Measurements from ENCODE around the gene GABPB1. TPM values are rescaled to one million over a fixed set of nuclear protein-coding genes. Genes with fewer than 3 reads are reported as not detected.

Gene GABPB1
- total and polyA plus RNA-seq, 2 of the 13 experiments (the other 11 are each of a cell fraction or from before 2014, with no cell fraction given): 17.5 to 39.5 TPM

DNA sequence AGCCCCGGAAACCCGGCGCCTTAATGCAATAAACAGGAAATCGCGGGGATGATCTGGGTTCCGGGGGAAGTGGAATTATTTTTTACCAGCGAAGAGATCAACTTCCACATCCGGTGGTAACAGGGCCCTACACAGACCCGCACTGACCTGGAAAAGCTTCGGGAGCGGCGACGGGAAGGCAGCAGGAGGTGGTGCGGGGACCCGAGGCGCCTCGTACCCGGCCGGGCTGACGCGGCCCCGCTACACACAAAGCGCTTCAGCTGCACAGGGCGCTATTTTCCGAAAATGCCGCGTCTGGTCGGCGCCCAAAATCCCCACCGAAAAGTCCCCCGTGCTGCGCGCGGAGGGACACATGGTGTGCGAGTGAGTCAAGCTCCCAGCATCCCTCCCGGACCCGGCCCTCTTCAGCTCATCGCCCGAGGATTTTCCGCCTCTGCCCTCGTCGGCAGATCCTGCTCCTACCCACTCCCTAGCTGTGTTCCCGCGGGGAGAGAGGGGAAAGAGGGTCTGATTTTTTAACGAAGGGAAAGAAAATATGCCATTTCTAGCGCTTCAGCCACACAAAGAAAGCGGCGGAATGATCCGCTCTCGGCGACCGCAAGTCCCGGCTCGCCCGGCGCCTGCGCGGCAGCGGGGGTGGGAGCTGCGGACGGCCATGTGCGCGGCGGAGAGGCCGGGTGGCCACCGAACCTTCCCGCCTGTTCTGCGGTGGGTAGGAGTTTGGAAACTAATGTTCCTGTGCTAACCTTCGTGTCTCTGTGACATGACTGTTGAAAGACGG, at the start of gene GABPB1 (continued):
- TF ChIP-seq, protein P1, sequence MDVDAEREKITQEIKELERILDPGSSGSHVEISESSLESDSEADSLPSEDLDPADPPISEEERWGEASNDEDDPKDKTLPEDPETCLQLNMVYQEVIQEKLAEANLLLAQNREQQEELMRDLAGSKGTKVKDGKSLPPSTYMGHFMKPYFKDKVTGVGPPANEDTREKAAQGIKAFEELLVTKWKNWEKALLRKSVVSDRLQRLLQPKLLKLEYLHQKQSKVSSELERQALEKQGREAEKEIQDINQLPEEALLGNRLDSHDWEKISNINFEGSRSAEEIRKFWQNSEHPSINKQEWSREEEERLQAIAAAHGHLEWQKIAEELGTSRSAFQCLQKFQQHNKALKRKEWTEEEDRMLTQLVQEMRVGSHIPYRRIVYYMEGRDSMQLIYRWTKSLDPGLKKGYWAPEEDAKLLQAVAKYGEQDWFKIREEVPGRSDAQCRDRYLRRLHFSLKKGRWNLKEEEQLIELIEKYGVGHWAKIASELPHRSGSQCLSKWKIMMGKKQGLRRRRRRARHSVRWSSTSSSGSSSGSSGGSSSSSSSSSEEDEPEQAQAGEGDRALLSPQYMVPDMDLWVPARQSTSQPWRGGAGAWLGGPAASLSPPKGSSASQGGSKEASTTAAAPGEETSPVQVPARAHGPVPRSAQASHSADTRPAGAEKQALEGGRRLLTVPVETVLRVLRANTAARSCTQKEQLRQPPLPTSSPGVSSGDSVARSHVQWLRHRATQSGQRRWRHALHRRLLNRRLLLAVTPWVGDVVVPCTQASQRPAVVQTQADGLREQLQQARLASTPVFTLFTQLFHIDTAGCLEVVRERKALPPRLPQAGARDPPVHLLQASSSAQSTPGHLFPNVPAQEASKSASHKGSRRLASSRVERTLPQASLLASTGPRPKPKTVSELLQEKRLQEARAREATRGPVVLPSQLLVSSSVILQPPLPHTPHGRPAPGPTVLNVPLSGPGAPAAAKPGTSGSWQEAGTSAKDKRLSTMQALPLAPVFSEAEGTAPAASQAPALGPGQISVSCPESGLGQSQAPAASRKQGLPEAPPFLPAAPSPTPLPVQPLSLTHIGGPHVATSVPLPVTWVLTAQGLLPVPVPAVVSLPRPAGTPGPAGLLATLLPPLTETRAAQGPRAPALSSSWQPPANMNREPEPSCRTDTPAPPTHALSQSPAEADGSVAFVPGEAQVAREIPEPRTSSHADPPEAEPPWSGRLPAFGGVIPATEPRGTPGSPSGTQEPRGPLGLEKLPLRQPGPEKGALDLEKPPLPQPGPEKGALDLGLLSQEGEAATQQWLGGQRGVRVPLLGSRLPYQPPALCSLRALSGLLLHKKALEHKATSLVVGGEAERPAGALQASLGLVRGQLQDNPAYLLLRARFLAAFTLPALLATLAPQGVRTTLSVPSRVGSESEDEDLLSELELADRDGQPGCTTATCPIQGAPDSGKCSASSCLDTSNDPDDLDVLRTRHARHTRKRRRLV (CRISPR knock-in tag; IDR thresholded peaks at IDR 0.05): peak; percentile 93
- TF ChIP-seq NR1H2 (CRISPR knock-in tag; IDR thresholded peaks at IDR 0.05; ENCODE audit: borderline replicate concordance, low read depth) (no peak), ZFP36L2 (CRISPR knock-in tag; IDR thresholded peaks at IDR 0.05) (0 out of 2 replicates have a peak, but pooled peaks have one; percentile 12), ZNF629 (CRISPR knock-in tag; conservative IDR thresholded peaks at IDR 0.05) (no peak), SCMH1 (CRISPR knock-in tag; IDR thresholded peaks at IDR 0.05; ENCODE audit: borderline replicate concordance) (no peak), BORCS8-MEF2B (CRISPR knock-in tag; IDR thresholded peaks at IDR 0.05) (peak; percentile 79), ZNF616 (CRISPR knock-in tag; IDR thresholded peaks at IDR 0.05; ENCODE audit: low read depth) (peak; percentile 88; the same call in 1 of the 2 replicates), ZNF883 (CRISPR knock-in tag; IDR thresholded peaks at IDR 0.05; ENCODE audit: not compliant biosample characterization) (peak; percentile 72), ZNF577 (CRISPR knock-in tag; IDR thresholded peaks at IDR 0.05; ENCODE audit: borderline replicate concordance, low read depth) (no peak), ZSCAN9 (CRISPR knock-in tag; IDR thresholded peaks at IDR 0.05; ENCODE audit: borderline replicate concordance) (peak; percentile 59; the same call in 1 of the 2 replicates), IKZF4 (CRISPR knock-in tag; IDR thresholded peaks at IDR 0.05; ENCODE audit: borderline replicate concordance, low read depth, not compliant biosample characterization) (peak; percentile 90), NCOA2 (CRISPR knock-in tag; IDR thresholded peaks at IDR 0.05) (peak; percentile 73), ZSCAN20 (CRISPR knock-in tag; IDR thresholded peaks at IDR 0.05; ENCODE audit: borderline replicate concordance) (no peak)
- TF ChIP-seq, protein P2, sequence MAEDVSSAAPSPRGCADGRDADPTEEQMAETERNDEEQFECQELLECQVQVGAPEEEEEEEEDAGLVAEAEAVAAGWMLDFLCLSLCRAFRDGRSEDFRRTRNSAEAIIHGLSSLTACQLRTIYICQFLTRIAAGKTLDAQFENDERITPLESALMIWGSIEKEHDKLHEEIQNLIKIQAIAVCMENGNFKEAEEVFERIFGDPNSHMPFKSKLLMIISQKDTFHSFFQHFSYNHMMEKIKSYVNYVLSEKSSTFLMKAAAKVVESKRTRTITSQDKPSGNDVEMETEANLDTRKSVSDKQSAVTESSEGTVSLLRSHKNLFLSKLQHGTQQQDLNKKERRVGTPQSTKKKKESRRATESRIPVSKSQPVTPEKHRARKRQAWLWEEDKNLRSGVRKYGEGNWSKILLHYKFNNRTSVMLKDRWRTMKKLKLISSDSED (CRISPR knock-in tag; IDR thresholded peaks at IDR 0.05): no peak
- TF ChIP-seq, protein P3, sequence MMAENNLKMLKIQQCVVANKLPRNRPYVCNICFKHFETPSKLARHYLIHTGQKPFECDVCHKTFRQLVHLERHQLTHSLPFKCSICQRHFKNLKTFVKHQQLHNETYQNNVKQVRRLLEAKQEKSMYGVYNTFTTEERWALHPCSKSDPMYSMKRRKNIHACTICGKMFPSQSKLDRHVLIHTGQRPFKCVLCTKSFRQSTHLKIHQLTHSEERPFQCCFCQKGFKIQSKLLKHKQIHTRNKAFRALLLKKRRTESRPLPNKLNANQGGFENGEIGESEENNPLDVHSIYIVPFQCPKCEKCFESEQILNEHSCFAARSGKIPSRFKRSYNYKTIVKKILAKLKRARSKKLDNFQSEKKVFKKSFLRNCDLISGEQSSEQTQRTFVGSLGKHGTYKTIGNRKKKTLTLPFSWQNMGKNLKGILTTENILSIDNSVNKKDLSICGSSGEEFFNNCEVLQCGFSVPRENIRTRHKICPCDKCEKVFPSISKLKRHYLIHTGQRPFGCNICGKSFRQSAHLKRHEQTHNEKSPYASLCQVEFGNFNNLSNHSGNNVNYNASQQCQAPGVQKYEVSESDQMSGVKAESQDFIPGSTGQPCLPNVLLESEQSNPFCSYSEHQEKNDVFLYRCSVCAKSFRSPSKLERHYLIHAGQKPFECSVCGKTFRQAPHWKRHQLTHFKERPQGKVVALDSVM (CRISPR knock-in tag; IDR thresholded peaks at IDR 0.05): peak; percentile 57; the same call in 1 of the 2 replicates
- TF ChIP-seq, protein P4, sequence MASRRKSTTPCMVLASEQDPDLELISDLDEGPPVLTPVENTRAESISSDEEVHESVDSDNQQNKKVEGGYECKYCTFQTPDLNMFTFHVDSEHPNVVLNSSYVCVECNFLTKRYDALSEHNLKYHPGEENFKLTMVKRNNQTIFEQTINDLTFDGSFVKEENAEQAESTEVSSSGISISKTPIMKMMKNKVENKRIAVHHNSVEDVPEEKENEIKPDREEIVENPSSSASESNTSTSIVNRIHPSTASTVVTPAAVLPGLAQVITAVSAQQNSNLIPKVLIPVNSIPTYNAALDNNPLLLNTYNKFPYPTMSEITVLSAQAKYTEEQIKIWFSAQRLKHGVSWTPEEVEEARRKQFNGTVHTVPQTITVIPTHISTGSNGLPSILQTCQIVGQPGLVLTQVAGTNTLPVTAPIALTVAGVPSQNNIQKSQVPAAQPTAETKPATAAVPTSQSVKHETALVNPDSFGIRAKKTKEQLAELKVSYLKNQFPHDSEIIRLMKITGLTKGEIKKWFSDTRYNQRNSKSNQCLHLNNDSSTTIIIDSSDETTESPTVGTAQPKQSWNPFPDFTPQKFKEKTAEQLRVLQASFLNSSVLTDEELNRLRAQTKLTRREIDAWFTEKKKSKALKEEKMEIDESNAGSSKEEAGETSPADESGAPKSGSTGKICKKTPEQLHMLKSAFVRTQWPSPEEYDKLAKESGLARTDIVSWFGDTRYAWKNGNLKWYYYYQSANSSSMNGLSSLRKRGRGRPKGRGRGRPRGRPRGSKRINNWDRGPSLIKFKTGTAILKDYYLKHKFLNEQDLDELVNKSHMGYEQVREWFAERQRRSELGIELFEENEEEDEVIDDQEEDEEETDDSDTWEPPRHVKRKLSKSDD (CRISPR knock-in tag; IDR thresholded peaks at IDR 0.05; ENCODE audit: low read depth): no peak

Data from HepG2 (cell line).